GM23338 (cell line): ENCODE data around the gene RTEL1. TPM values are rescaled to one million over a fixed set of nuclear protein-coding genes. Genes with fewer than 3 reads are reported as not detected.

Experiments
- ATAC-seq: fragments of 200-7000 bp; cut with Tn5 transposase; 3 replicates; pipeline ENCODE4 v1.9.1; 2020
- DNase-seq: peaks from one replicate; pipeline ENCODE4 v3.0.0-alpha.2; 2015; ENCODE audit warnings: low spot score
- H2AFZ ChIP-seq: fragments of 200-600 bp; sonication (generic); 2 replicates; pipeline ENCODE4 v1.8.0; 2016; ENCODE audit warnings: antibody characterized with exemption, mild to moderate bottlenecking, moderate library complexity
- H3F3A ChIP-seq: fragments of 200-600 bp; sonication (generic); replicated peaks from 2 replicates; pipeline ENCODE4 v1.8.0; 2017; ENCODE audit warnings: antibody characterized with exemption, mixed run types, low read depth
- H3K27ac ChIP-seq: fragments of 200-600 bp; sonication (generic); 2 replicates; pipeline ENCODE4 v1.6.1; 2016; ENCODE audit warnings: low read depth
- H3K27me3 ChIP-seq: fragments of 200-600 bp; sonication (generic); 2 replicates; pipeline ENCODE4 v1.8.0; 2016; ENCODE audit warnings: mild to moderate bottlenecking, mixed run types, moderate library complexity; ENCODE audit not compliant: insufficient read depth
- H3K36me3 ChIP-seq: fragments of 200-600 bp; sonication (generic); 2 replicates; pipeline ENCODE4 v1.8.0; 2016; ENCODE audit warnings: mild to moderate bottlenecking; ENCODE audit not compliant: insufficient read depth
- H3K4me1 ChIP-seq: fragments of 200-600 bp; sonication (generic); 2 replicates; pipeline ENCODE4 v1.8.0; 2016; ENCODE audit warnings: mild to moderate bottlenecking, moderate library complexity; ENCODE audit not compliant: insufficient read depth
- H3K4me2 ChIP-seq: fragments of 200-600 bp; sonication (generic); 2 replicates; pipeline ENCODE4 v1.7.1; 2017; ENCODE audit warnings: mixed run types
- H3K4me3 ChIP-seq: fragments of 200-600 bp; sonication (generic); 2 replicates; pipeline ENCODE4 v1.6.1; 2016; ENCODE audit warnings: mixed run types
- H3K79me2 ChIP-seq: fragments of 200-600 bp; sonication (generic); replicated peaks from 2 replicates; pipeline ENCODE4 v1.8.0; 2017; ENCODE audit warnings: mild to moderate bottlenecking; ENCODE audit not compliant: insufficient read depth
- H3K9me2 ChIP-seq: fragments of 200-600 bp; sonication (generic); 2 replicates; pipeline ENCODE4 v1.8.0; 2017; ENCODE audit not compliant: insufficient read depth
- H4K20me1 ChIP-seq: fragments of 200-600 bp; sonication (generic); replicated peaks from 2 replicates; pipeline ENCODE4 v1.8.0; 2017; ENCODE audit warnings: mild to moderate bottlenecking; ENCODE audit not compliant: insufficient read depth
- H3K27ac Mint-ChIP-seq: 2 replicates; pipeline ENCODE4 v1.8.0; 2020; ENCODE audit warnings: inconsistent platforms, mild to moderate bottlenecking, moderate library complexity, mixed read lengths
- H3K27me3 Mint-ChIP-seq: 3 replicates; pipeline ENCODE4 v1.8.0; 2022; ENCODE audit warnings: low read depth, mild to moderate bottlenecking, moderate library complexity, mixed read lengths, inconsistent platforms; ENCODE audit not compliant: insufficient read depth, poor library complexity
- H3K36me3 Mint-ChIP-seq: 3 replicates; pipeline ENCODE4 v1.8.0; 2021; ENCODE audit warnings: low read depth, mild to moderate bottlenecking, inconsistent platforms, moderate library complexity, mixed read lengths
- H3K4me1 Mint-ChIP-seq: 3 replicates; pipeline ENCODE4 v1.8.0; 2020; ENCODE audit warnings: mild to moderate bottlenecking, inconsistent platforms, mixed read lengths
- H3K4me3 Mint-ChIP-seq: 3 replicates; pipeline ENCODE4 v1.8.0; 2021; ENCODE audit warnings: moderate library complexity, mild to moderate bottlenecking, inconsistent platforms, mixed read lengths
- H3K9me3 Mint-ChIP-seq: 3 replicates; pipeline ENCODE4 v1.8.0; 2020; ENCODE audit warnings: moderate library complexity, mild to moderate bottlenecking, inconsistent platforms, mixed read lengths
- CREB1 ChIP-seq: fragments of 250-450 bp; sonication (Bioruptor Pico); IDR thresholded peaks from 2 replicates; pipeline ENCODE4 v1.5.0; 2020; ENCODE audit warnings: low read depth, mild to moderate bottlenecking, moderate library complexity
- CTCF ChIP-seq, 2 experiments: fragments of 200-600 bp in 1 of 2; sonication (generic) in 1 of 2; conservative IDR thresholded peaks; 2 replicates each; pipeline versions ENCODE4 v1.5.1 to v1.6.1; 2016 to 2017; ENCODE audit warnings: antibody characterized with exemption in 2 of 2, low read depth in 2 of 2, mild to moderate bottlenecking in 2 of 2, moderate library complexity in 1 of 2
- ETS1 ChIP-seq: IDR thresholded peaks from 2 replicates; pipeline ENCODE4 v1.6.1; 2016; ENCODE audit warnings: antibody characterized with exemption
- EZH2 ChIP-seq: fragments of 200-600 bp; sonication (generic); IDR thresholded peaks from one replicate; pipeline ENCODE4 v1.8.0; 2017; ENCODE audit warnings: antibody characterized with exemption, mild to moderate bottlenecking, low read depth; ENCODE audit not compliant: unreplicated experiment
- EZH2phosphoT487 ChIP-seq: fragments of 200-600 bp; sonication (generic); IDR thresholded peaks from one replicate; pipeline ENCODE4 v1.8.1; 2018; ENCODE audit warnings: antibody characterized with exemption; ENCODE audit not compliant: unreplicated experiment
- JUNB ChIP-seq: IDR thresholded peaks from one replicate; pipeline ENCODE4 v1.6.1; 2016; ENCODE audit warnings: antibody characterized with exemption; ENCODE audit not compliant: unreplicated experiment
- NANOG ChIP-seq: IDR thresholded peaks from 2 replicates; pipeline ENCODE4 v1.6.1; 2016; ENCODE audit warnings: antibody characterized with exemption, borderline replicate concordance
- POLR2AphosphoS5 ChIP-seq: IDR thresholded peaks from 2 replicates; pipeline ENCODE4 v1.6.1; 2016; ENCODE audit warnings: antibody characterized with exemption, low read depth
- REST ChIP-seq: IDR thresholded peaks from one replicate; pipeline ENCODE4 v1.6.1; 2018; ENCODE audit warnings: antibody characterized with exemption; ENCODE audit not compliant: unreplicated experiment
- STAT1 ChIP-seq: IDR thresholded peaks from one replicate; pipeline ENCODE4 v1.6.1; 2016; ENCODE audit warnings: antibody characterized with exemption; ENCODE audit not compliant: unreplicated experiment
- ZNF114 ChIP-seq: fragments of 250-450 bp; sonication (Bioruptor Pico); IDR thresholded peaks from 2 replicates; pipeline ENCODE4 v1.5.0; 2020; ENCODE audit warnings: mild to moderate bottlenecking, moderate library complexity
- ZNF331 ChIP-seq: fragments of 250-450 bp; sonication (Bioruptor Pico); IDR thresholded peaks from 2 replicates; pipeline ENCODE4 v1.5.0; 2020; ENCODE audit warnings: low read depth, mild to moderate bottlenecking, moderate library complexity
- ZNF462 ChIP-seq: fragments of 250-450 bp; sonication (Bioruptor Pico); IDR thresholded peaks from 2 replicates; pipeline ENCODE4 v1.5.0; 2020; ENCODE audit warnings: mild to moderate bottlenecking, moderate library complexity
- polyA plus RNA-seq: library from polyadenylated mRNA; unstranded; fragments of >200 nt; fragmentation: Nextera tagmentation; extraction: Ambion mirVana; gene quantifications from 2 replicates; pipeline ENCODE4 v1.2.1, GENCODE V29; 2016
- total RNA-seq: library from RNA; depleted of rRNA; stranded (reverse); fragments of >200 nt; shearing (Covaris generic); gene quantifications from 2 replicates; pipeline ENCODE4 v1.2.3, GENCODE V29; 2014

The RTEL1 gene
- total and polyA plus RNA-seq, 2 experiments from 2014 or later = 14.2 to 34.5 TPM

GRCh38 chr20:63636752-63637628 lies 21.1 kb upstream of the RTEL1 start:
- Mint-ChIP-seq H3K9me3 (no peaks in the 10 kb centered on the region), H3K27me3 (peaks cover 7% of the 10 kb centered on the region), H3K4me1 (peaks cover 2% of the 10 kb centered on the region; the same call in 2 of the 3 replicates), H3K36me3 (no peaks in the 10 kb centered on the region), H3K27ac (no peak overlapping the region), H3K4me3 (no peak overlapping the region)
- no peak overlapping the region for H2AFZ ChIP-seq
- no peaks in the 10 kb centered on the region for H4K20me1 ChIP-seq
- no peaks in the 10 kb centered on the region for H3K79me2 ChIP-seq
- no peak for ATAC-seq
- H3K9me2 ChIP-seq = no peaks in the 10 kb centered on the region
- no peak overlapping the region for H3K4me2 ChIP-seq
- TF ChIP-seq REST (no peak), POLR2AphosphoS5 (no peak), ETS1 (no peak), STAT1 (no peak), ZNF114 (CRISPR knock-in tag) (no peak), EZH2phosphoT487 (no peak), CTCF (conservative IDR thresholded peaks at IDR 0.05; ENCODE audit: low read depth in 2 of 2) (no peak), EZH2 (no peak), CREB1 (CRISPR knock-in tag) (no peak), NANOG (no peak), JUNB (no peak), ZNF331 (CRISPR knock-in tag) (no peak), ZNF462 (CRISPR knock-in tag) (no peak)
- H3K36me3 ChIP-seq = no peaks in the 10 kb centered on the region
- H3K4me3 ChIP-seq = no peak overlapping the region
- DNase-seq = no peak
- peaks cover 2% of the 10 kb centered on the region; the same call in 1 of the 2 replicates for H3K4me1 ChIP-seq
- H3K27ac ChIP-seq = no peak overlapping the region
- no peaks in the 10 kb centered on the region for H3K27me3 ChIP-seq
- H3F3A ChIP-seq = no peaks in the 10 kb centered on the region
